ENCODE measurements around the gene LGALSL. TPM values are rescaled to one million over a fixed set of nuclear protein-coding genes. Genes with fewer than 3 reads are reported as not detected.
A peak's percentile ranks its signal among the peaks of the same experiment; 100 is the strongest.

The LGALSL gene
- total RNA-seq, 2 donors from 2014 or later: 1.3 to 8.6 TPM

- TF ChIP-seq CTCF (IDR thresholded peaks at IDR 0.05) (no peak), POLR2A (IDR thresholded peaks at IDR 0.05) (no peak)
- no peak for DNase-seq
- H3K36me3 ChIP-seq (replicated peaks in 1 of 2; ENCODE audit: insufficient read depth in 1 of 2, low read depth in 2 of 2): no peaks in the 10 kb centered on the region
- no peak overlapping the region for H3K4me3 ChIP-seq
- no peak overlapping the region for H3K27ac ChIP-seq
- no peaks in the 10 kb centered on the region for H3K4me1 ChIP-seq
- H3K27me3 ChIP-seq: no peaks in the 10 kb centered on the region
- no peak for ATAC-seq
- H3K9me3 ChIP-seq: no peaks in the 10 kb centered on the region
- intact Hi-C loops (cut with DNase I): no loop called here
Observed at GRCh38 chr2:64420677-64421076, 33.3 kb upstream of the LGALSL start.

GRCh38 chr2:64421201-64421600 lies 32.8 kb upstream of the LGALSL start:
- intact Hi-C loops (cut with DNase I): no loop called here

GRCh38 chr2:64422466-64422865 lies 31.5 kb upstream of the LGALSL start:
- DNase-seq (peak in 1 of 4 donors; percentile 20), ATAC-seq (no peak)
- Histone ChIP-seq H3K27ac (no peak overlapping the region), H3K4me3 (no peak overlapping the region), H3K27me3 (no peaks in the 10 kb centered on the region), H3K4me1 (peaks cover 10% of the 10 kb centered on the region), H3K36me3 (replicated peaks in 1 of 2; ENCODE audit: insufficient read depth in 1 of 2, low read depth in 2 of 2) (no peaks in the 10 kb centered on the region), H3K9me3 (no peaks in the 10 kb centered on the region)
- intact Hi-C loops (cut with DNase I): no loop called here
- 90 to 100% methylated on average over 1 of the region's 1 CpG for WGBS, 2 donors
- TF ChIP-seq CTCF (IDR thresholded peaks at IDR 0.05): no peak

More at GRCh38 chr2:64421201-64421600, 32.8 kb upstream of the LGALSL start:
- WGBS, 2 donors: 94 to 99% methylated on average over 5 of the region's 5 CpGs
- DNase-seq: no peak
- H3K4me1 ChIP-seq: peaks cover 5% of the 10 kb centered on the region
- no peaks in the 10 kb centered on the region for H3K36me3 ChIP-seq (replicated peaks in 1 of 2; ENCODE audit: insufficient read depth in 1 of 2, low read depth in 2 of 2)
- H3K9me3 ChIP-seq: no peaks in the 10 kb centered on the region
- no peaks in the 10 kb centered on the region for H3K27me3 ChIP-seq
- ATAC-seq: no peak
- H3K4me3 ChIP-seq: no peak overlapping the region
- TF ChIP-seq CTCF (IDR thresholded peaks at IDR 0.05): no peak
- H3K27ac ChIP-seq: no peak overlapping the region

GRCh38 chr2:64423303-64423702 lies 30.7 kb upstream of the LGALSL start:
- Histone ChIP-seq H3K4me1 (peaks cover 10% of the 10 kb centered on the region), H3K27ac (no peak overlapping the region), H3K4me3 (no peak overlapping the region), H3K9me3 (no peaks in the 10 kb centered on the region), H3K27me3 (no peaks in the 10 kb centered on the region), H3K36me3 (replicated peaks in 1 of 2; ENCODE audit: insufficient read depth in 1 of 2, low read depth in 2 of 2) (no peaks in the 10 kb centered on the region)
- no peak for DNase-seq
- TF ChIP-seq POLR2A (IDR thresholded peaks at IDR 0.05) (no peak), CTCF (IDR thresholded peaks at IDR 0.05) (no peak)
- intact Hi-C loops (cut with DNase I): no loop called here
- ATAC-seq: no peak

GRCh38 chr2:64424416-64424987 lies 29.5 kb upstream of the LGALSL start:
- 82 to 89% methylated on average over 3 of the region's 3 CpGs for WGBS, 2 donors
- Histone ChIP-seq H3K4me3 (no peak overlapping the region), H3K27ac (no peak overlapping the region), H3K36me3 (replicated peaks in 1 of 2; ENCODE audit: insufficient read depth in 1 of 2, low read depth in 2 of 2) (no peaks in the 10 kb centered on the region), H3K4me1 (peaks cover 10% of the 10 kb centered on the region), H3K27me3 (no peaks in the 10 kb centered on the region), H3K9me3 (no peaks in the 10 kb centered on the region)
- ATAC-seq (no peak), DNase-seq (no peak)
- intact Hi-C loops (cut with DNase I): no loop called here
- TF ChIP-seq POLR2A (IDR thresholded peaks at IDR 0.05) (no peak), CTCF (IDR thresholded peaks at IDR 0.05) (no peak)
